Activated naive CD4-positive, alpha-beta T cell (primary cell): Measurements from ENCODE around the gene ARIH2.
"Not testable (repeated sequence)": the region's sequence is repeated elsewhere in the genome, so short reads cannot be mapped to it uniquely, and the experiment has no call there.

Source experiments
- DNase-seq, 4 experiments: peaks; one replicate each; lab custom pipeline; 2025; lab: John Stamatoyannopoulos, UW

The ARIH2 gene

DNA sequence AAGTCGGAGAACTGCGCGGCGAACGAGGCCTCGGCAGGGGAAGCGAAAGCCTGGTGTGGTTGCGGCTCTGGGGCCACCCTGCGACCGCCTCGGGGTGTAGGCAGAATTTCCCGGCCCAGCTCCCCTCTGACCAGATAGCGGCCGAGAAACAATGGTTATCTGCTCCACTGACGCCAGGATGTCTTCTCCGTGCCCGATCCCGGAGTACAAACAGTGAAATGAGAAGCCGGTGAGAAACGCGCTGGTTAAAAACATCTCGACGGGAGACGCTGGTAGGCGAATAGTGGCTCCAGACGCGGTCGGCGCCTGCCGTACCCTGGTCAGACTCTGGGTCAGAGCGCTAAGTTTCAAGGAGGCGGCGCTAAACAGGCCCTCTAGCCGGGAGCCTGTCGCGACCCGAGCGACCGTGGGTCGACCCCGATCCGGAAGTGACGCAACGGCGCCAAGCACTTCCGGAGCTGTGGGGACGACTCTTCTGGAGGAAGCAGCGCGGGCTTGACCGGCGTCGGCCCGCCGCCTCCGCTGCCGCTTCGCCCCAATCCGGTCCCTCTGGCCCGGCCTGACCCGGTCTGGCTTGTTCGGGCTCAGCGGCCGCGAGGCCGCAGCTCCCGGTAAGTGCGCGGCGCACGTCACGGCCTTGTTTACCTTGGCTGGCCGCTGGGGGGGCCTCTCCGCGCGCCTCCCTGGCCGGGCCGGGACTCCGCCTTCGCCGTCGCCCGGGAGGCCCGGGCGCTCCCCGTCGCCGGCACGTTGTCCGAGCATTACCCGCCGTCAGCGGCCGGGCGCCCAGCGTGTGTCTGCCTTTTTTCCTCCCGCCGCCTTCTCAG, at the start of gene ARIH2:
Gene ARIH2, plus strand, starts transcription at position 455 of the 827 bp plus-strand sequence. CDS start 8,717 bp downstream, outside the sequence.
- peak; percentile 60 to 80 (median 72) for DNase-seq

DNA sequence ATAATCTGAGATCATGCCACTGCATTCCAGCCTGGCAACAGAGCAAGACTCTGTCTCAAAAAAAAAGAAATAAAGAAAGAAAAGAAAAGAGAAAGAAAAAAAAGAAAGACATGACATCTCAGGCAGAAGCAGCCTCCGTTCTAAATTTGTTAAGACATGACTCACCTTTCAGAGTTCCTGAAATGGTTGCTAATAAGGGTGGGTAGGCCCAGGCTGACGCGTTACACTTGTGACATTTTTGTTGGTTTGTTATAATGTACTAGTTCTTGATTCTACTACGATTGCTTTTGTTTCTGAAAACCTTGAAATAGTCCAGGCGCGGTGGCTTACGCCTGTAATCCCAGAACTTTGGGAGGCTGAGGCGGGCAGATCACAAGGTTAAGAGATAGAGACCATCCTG, 41.0 kb upstream of the ARIH2 start:
- no peak for DNase-seq

DNA sequence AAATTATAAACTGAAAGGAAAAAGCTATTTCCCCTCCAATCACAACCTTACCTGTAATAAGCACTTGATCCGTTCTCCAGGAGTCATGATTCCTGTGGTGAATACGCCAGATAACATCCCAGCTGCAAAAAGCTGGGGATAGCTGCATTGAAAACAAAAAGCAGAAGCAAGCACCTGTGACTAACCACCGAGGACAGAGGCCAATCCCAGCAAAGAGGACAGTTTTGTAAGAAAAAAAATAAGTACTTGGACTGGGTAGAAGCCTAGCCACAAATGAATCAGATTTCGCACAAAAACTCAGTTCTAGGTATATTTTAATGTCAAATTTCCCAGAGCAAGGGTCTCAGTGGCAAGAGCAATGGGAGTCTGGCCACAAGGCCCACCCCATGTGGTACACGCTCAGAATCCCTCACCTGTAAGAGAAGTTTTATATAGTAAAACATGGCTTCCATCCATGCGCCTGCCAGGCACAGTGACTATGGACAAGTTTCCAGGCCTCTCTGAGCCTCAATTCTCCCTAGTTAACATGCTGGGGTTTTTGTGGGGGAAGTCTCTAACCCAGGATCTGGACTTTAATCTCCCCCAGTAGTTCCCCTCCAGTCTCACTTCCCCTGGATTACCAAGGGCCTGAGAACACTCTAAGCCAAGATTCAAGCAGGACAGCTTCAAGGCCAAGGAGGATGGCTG, 39.2 kb upstream of the ARIH2 start:
- DNase-seq = no peak

DNA sequence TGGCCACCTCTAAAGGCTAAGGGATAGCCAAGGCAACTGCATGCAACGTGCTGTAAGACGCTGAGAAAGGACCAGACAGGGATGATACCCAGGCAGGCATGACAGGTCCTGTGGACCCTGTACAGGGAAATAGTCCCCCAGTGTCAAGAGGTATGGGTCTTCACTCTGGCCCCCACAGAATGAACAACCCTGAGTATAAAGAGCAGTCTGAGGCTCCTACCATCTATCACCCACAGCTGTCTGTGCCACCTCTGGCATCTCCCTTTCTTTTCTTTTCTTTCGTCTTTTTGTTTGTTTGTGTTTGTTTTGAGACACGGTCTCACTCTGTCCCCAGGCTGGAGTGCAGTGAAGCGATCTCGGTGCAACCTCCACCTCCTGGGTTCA, 38.7 kb upstream of the ARIH2 start:
- DNase-seq = no peak

DNA sequence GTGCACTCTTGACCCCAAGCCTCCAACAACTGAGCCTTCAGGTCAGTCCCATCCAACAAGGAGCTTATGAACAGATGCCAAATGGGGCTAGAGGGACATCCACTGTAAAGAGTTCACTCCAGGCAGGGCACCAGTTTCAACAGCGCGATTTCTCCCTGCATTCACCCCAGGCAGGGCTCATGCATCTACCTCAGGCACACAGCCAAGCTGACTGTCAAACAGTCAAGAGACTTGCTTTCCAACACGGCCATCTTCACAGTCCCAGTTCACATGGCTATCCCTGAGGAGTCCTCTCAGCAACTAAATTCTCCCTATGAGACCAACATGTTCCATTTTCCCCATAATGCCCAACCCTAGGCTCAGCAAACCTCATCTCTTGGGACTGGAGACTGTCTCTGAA, 37.6 kb upstream of the ARIH2 start:
- DNase-seq = no peak

DNA sequence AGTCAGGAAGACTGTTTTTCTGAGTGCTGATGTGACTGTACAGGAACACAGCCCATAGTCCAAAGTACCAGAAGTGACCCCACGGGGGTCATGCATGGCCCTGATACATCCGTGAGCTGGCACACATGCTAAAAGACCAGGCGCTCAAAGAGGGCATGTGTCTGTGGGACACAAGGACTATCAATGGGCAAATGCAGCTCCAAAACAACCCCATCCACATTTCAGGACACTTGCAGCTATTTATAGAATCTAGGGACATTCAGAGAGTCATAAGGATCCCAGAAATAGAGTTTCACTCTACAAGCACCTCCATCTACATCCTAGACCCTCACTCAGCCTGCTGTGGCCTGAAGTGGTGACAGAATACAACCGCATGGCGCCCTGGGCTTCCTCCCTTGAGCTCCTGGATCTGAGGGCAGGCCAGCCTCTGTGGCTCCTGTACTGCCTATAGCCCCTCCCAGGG, 37.0 kb upstream of the ARIH2 start:
- DNase-seq = no peak

DNA sequence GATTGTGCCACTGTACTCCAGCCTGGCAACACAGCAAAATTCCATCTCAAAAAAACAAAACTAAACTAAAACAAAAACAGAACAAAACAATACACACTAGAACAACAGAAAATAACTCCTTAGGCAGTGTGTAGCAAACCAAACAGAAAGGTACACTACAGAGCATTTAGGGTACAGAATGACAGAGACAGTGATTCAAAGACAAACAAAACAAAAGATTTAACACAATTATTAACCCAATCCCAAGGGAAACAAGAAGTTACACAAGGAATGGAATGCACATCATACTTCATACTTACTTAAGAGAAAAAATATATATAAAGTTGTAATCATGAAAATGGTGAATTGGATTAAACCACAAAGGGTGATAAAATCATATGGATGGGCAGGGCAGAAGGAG, 32.9 kb upstream of the ARIH2 start:
- no peak for DNase-seq

DNA sequence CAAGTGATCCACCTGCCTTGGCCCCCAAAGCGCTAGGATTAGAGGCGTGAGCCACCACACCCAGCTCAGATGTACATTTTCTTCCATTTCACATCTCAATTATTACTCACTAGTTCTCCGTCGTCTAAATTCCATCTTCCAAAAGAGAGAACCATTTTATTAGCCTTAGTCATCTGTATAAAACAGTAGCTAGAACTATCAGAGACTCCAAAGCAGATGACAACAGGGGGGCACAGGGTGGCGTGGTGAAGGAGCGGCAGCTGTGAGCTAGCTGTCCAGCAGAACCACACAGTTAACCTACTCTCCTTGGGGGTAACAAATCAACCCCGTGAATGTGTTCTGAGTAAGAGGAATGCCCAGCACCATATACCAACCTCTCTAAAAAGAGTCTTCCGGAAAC, 27.0 kb upstream of the ARIH2 start:
- DNase-seq = no peak

DNA sequence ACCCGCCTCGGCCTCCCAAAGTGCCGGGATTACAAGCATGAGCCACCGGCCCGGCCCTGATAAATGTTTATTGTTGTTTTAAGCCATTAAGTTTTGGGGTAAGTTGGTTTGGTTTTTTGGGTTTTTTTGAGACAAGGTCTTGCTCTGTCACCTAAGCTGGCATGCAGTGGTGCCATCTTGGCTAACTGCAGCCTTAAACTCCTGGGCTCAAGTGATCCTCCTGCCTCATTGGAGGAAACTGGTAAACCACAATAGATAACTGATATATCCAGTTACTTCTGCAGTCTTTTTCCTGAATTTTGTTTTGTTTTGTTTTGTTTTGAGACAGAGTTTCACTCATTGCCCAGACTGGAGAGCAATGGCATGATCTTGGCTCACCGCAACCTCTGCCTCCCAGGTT, 24.1 kb upstream of the ARIH2 start:
- DNase-seq = no peak

DNA sequence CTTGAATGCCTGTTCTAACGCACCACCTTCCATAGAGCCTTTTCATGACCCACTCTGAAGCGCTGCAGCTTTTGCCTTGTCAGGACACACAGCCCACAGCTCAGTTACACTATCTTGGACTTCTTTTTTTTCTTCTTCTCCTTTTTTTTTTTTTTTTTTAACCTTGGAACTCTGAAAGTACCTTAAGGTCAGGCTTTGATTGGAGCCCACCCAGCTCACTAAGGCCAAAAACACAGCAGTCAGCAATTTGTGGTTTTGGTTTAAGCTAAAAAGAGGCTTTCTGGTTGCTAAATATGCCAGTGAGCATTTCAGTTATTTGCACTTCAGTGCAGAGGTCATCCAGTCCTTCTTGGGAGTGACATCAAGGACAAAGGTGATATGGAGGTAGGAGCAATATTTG, 21.7 kb upstream of the ARIH2 start:
- no peak for DNase-seq

DNA sequence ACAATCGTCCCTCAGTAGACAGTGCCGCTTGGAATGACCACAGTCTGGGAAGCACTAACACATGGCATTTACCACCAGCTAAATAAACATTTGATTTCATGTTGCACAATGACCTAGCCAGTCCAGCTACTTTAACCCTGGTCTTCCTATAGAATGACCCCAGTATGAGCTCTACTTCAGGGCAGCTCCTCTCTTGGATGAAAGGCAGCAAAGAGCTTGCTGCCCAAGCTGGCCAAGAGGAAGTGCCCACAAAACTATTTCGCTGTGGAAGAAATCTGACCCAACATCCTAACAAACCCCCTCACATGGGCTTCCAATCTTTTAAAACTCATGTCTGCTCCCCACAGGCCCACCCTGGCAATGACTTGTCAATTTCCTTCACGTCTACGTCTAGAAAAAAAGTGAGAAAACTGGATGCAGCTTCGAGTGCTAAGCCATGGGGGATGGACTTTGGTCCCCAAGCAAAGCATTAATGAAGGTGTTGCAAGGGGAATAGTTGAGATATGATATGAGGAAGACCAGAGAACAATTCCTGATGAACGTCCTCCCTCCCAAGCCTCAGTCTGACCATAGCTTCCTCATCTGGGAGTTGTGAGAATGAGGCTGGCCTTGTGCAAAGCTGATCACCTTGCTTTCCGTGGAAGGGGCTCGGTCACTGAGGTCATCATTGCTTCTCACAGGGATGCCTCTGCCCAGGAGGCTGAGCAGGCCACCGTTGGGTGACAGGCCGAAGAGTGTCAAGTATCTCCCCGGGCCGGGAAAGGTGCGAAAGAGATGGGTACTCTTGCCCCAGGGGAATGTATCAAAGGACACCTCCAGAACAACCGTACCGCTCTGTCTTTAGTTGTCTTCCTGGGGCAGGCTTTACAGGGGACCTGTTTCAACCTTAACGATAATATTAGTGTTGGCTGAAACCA, 20.9 kb upstream of the ARIH2 start:
- no peak for DNase-seq

DNA sequence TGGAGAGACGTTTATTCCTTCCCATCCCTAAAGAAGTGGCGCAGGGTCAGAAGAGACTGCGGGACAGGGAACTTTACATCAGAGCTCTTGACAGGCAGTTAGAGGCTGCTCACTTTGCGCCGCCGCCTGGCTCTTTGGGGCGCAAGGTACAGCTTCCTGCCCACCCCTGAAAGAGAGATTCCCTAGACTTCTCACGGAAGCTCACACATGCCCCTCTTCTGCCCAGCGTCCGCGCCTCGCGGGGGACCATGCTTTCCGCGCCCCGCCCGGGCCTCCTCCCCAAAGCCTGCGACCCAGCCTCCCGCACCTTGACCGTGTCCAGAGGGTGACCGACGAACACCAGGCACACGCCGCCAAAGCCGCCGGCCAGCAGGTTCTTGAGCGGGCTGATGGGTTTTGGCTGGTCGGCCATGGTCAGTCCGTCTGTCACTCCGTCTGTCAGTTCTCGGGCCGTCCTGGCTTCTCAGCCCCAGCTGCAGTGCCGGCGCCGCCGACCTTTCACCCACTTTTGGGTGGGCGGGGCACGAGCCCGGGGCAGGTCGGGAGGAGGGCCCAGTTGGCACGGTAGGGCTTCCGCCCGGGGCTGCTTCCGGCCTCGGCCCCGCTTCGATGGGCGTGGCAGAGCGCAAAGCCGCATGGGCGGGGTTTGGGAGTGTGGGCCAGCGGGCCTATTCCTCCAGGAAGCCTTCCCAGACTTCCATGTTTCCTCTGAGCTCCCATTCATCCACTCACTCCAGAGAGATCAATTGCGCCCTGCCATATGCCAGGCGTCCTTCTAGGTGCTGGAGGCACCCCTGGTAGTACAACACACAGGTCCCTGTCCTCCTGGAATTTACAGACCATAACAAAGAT, 20.0 kb upstream of the ARIH2 start, which contains the start of gene SLC25A20:
Gene SLC25A20, minus strand, starts transcription at position 500 of the 852 bp plus-strand sequence. Its CDS starts 88 bp downstream, at position 412.
- peak; percentile 74 to 89 (median 79) for DNase-seq

DNA sequence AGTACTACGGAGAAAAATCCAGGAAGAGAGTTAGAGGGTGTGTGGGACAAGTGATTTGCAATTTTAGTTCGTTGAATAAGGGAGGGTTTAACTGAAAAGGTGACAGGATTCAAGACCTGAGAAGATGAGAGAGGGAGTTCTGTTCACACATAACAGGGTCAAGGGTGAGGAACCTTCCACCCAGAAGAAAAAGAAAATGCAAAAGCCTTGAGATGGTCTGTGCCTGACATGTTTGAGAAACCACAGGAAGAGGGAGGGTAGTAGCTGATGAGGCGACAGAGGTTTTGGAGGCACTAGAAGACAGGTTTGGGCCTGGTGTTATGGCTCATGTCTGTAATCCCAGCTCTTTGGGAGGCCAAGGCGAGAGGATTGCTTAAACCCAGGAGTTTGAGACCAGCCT, 19.4 kb upstream of the ARIH2 start:
- no peak for DNase-seq

DNA sequence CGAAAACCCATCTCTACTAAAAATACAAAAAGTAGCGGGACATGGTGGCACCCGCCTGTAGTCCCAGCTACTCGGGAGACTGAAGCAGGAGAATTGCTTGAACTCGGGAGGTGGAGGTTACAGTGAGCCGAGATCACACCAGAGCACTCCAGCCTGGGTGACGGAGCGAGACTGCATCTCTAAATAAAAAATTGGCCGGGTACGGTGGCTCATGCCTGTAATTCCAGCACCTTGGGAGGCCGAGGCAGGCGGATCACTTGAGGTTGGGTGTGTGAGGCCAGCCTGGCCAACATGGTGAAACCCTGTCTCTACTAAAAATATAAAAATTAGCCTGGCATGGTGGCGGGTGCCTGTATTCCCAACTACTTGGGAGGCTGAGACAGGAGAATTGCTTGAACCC, 11.6 kb upstream of the ARIH2 start:
- DNase-seq = not testable (repeated sequence)

DNA sequence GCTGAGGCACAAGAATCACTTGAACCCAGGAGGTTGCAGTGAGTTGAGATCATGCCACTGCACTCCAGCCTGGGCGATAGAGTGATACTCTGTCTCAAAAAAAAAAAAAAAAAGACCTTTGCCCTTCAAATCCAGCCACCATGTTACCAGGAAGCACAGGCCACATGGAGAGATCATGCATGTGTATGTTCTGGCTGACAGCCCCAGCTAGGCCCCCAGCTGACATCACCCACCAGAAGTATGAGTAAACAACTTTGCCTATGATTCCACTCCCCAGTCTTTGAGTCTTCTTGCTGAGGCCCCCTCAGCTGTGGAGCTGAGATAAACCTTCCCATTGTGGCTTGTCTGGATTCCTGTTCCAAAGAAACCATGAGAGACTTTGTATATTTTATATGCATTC, 3.3 kb upstream of the ARIH2 start:
- no peak for DNase-seq

DNA sequence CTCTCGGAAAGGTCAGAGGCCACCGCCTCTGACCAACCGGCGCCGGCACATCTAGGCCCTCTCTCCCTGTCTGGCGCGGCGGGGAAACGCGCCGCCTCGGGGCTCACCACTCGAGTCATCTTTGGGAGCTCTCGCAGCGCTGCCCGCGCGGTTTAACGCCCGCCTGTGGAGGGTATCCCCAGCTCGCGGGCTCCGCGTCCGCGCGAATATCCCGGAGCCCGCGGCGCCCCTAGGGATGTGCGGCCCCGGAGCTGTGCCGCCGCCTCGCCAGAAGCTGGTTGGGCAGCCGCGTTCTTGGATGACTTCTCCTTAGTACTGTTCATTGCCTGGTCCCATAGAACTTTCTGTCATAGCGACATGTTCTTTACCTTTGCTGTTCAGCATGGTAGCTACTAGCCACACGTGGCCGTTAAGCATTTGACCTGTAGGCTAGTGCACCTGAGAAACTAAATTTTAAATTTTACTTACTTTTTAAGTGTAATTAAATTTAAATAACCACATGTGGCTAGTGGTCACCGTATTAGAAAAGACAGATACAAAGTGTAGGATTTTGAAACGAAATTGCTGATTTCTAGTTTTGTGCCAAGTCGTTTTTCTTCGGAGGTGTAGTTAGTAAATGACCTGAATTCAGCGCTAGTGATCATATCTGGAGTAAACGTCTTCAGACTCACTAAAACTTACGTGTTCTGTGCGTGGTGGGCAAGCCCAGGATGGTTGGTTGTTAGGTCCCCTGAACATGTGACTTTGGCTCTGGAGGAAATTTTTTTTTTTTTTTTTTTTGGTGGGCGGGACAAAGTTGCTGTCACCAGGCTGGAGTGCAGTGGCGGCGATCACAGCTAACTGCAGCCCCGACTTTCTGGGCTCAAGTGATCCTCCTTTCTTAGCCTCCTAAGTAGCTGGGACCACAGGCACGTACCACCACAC, 835 bp downstream of the ARIH2 start:
- peak in 1 of 4 experiments; percentile 53 for DNase-seq

DNA sequence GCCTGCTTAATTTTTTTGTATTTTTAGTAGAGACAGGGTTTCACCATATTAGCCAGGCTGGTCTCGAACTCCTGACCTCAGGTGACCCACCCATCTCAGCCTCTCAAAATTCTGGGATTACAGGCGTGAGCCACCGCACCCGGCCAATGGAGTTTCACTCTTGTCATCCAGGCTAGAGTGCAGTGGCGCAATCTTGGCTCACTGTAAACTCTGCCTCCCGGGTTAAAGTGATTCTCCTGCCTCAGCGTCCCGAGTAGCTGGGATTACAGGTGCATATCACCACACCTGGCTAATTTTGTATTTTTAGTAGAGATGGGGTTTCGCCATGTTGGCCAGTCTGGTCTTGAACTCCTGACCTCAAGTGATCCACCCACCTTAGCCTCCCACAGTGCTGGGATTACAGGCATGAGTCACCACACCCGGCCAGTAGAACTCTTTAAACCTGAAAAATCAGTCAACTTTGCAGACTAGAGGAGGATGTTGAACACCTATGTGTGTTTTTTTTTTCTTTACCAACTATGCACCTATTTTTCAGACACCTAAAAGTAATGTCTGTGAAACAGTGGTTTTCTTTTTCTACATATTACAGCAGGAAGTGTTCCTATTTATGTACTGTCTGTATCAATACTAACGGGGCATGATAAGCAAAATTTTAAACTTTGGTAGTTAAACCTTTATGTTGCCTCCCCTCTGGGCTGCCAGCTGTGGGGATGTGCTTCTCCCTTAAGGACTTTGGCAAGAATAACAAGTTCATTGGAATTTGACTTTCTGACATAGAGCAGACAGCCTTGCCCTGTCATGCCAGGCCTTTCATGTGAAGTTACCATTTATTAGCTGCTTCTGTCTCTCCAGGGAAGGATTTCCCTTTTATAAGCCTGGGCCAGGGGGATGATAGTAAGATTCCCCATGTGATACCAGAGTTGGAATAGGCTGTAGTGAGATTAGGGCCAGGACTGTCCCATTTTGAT, 8.1 kb downstream of the ARIH2 start:
- DNase-seq = no peak

DNA sequence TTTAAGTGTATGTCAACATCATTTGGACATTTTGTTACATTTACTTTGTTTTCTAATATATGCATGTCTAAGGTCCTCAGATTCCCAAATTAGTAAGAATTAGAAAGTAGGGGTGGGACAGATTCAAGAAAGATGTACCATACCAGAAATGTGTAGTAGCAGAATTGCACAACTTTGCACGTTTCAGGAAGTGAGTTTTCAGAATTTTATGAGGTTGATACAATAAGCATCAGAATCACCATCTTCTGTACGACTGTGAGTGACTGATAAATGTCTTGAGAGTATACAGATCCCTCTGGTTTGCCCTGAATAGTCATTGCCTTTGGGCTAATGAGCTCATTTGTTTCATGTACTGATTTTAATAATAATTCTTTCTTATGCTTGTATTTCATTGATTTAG, 9.3 kb downstream of the ARIH2 start:
- no peak for DNase-seq

DNA sequence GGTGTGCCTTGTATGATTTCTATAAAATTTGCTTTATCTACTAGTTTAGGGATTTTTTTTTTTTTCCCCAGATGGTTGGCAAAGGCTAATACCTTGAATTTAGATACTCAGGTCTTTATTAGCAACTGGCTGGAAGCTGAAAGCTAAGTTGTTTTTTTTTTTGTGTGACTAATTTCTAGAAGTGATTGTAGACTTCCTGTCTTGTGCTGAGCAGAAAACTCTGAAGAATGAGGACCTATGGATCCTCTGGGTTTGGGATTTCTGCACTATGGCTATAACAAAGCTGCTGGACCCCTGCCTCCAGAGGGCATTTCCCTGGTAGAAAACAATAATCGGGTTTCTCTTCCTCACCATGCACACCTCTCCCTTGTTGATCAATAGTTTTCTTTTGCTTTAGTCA, 10.0 kb downstream of the ARIH2 start:
- DNase-seq = no peak
